Measurements from ENCODE around the gene CST7.

DNA sequence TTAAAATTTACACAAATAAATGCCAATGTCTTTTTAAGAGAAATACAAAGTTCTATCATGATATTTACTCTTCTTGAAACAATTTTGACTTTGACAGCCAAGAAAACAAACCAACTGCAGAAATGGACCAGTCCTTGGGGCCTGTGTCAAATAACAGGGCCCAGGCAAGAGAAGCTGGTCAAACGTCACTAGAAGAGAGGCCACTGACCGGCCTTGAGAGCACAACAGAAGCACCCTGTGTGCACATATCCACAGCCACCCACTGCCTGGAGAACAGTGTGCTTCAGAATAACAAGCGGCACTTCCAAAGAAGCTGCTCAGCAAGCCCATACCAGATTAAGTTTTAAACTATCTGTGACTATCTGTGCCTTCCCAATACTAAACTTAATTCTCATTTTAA is 28.7 kb downstream of the CST7 start:
- TF ChIP-seq, protein P1, sequence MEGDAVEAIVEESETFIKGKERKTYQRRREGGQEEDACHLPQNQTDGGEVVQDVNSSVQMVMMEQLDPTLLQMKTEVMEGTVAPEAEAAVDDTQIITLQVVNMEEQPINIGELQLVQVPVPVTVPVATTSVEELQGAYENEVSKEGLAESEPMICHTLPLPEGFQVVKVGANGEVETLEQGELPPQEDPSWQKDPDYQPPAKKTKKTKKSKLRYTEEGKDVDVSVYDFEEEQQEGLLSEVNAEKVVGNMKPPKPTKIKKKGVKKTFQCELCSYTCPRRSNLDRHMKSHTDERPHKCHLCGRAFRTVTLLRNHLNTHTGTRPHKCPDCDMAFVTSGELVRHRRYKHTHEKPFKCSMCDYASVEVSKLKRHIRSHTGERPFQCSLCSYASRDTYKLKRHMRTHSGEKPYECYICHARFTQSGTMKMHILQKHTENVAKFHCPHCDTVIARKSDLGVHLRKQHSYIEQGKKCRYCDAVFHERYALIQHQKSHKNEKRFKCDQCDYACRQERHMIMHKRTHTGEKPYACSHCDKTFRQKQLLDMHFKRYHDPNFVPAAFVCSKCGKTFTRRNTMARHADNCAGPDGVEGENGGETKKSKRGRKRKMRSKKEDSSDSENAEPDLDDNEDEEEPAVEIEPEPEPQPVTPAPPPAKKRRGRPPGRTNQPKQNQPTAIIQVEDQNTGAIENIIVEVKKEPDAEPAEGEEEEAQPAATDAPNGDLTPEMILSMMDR (IDR thresholded peaks at IDR 0.05): no peak
- TF ChIP-seq POLR2A (IDR thresholded peaks at IDR 0.05): no peak

Data from esophagus squamous epithelium (tissue), 4 donors.